ENCODE results near the gene SP5. TPM values are rescaled to one million over a fixed set of nuclear protein-coding genes. Genes with fewer than 3 reads are reported as not detected.

The SP5 gene
- total and polyA plus RNA-seq, 2 experiments from 2014 or later, result 0.69 TPM; not detected in 1

DNA sequence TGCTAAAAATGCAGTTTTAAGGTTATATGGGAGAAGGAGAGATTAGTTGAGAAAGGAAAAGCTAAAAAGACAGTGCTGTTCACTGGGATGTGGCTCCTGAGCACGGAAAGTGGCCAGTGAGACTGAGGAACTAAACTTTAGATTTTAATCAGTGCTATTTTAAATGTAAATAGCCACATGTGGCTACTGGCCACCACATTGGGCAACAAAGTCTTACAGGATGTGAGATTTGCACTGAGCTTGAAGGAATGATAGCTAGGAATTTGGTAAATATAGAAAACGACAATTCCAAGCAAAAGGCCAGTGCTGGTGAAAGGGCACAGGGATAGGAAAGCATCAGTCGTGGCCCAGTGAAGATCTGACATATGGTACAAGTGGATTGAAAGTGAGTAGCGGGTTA is 14.1 kb upstream of the SP5 start:
- H3K36me3 ChIP-seq, result no peaks in the 10 kb centered on the region
- H3K4me3 ChIP-seq, result no peak overlapping the region
- DNase-seq (ENCODE audit: low read depth in 1 of 2, low spot score in 1 of 2), result no peak
- TF ChIP-seq CTCF (IDR thresholded peaks at IDR 0.05; ENCODE audit: low read depth, low read length), result no peak
- H3K27ac ChIP-seq, result no peak overlapping the region
- peaks cover 12% of the 10 kb centered on the region for H3K4me1 ChIP-seq (ENCODE audit: low read depth)
- no peaks in the 10 kb centered on the region for H3K9me3 ChIP-seq (ENCODE audit: low read depth)
- peaks cover 7% of the 10 kb centered on the region for H3K27me3 ChIP-seq

DNA sequence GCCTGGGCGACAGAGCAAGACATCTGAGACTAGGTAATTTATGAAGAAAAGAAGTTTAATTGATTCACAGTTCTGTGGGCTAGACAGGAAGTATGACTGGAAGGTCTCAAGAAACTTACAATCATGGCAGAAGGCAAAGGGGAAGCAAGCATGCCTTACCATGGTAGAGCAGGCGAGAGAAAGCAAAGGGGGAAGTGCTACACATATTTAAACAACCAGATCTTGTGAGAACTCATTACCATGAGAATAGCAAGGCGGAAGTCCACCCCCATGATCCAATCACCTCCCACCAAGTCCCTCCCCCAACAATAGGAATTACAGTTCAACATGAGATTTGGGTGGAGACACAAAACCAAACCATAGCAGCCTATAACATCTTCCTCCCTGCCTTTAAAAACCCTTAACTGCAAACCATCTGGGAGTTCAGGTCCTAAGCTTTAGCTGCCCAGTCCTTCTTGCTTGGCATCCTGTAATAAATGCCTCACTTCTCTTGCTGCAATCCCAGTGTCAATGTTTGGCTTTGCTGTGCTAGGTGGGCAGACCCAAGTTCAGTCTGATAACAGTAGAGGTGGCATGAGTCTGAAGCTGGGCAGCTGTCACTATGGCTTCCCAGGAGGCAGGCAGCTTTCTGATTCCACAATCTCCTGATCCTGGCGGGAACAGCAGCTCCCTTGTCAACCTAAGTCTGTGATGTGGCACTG is 11.2 kb upstream of the SP5 start:
- H3K27ac ChIP-seq, result no peak overlapping the region
- no peak overlapping the region for H3K4me3 ChIP-seq
- H3K4me1 ChIP-seq (ENCODE audit: low read depth), result no peaks in the 10 kb centered on the region
- no peak for DNase-seq (ENCODE audit: low read depth in 1 of 2, low spot score in 1 of 2)
- no peaks in the 10 kb centered on the region for H3K36me3 ChIP-seq
- H3K27me3 ChIP-seq, result peaks cover 21% of the 10 kb centered on the region
- no peak for TF ChIP-seq CTCF (IDR thresholded peaks at IDR 0.05; ENCODE audit: low read depth, low read length)
- H3K9me3 ChIP-seq (ENCODE audit: low read depth), result no peaks in the 10 kb centered on the region

GRCh38 chr2:170707821-170708795 is 7.0 kb upstream of the SP5 start:
- DNase-seq (ENCODE audit: low read depth in 1 of 2, low spot score in 1 of 2), result no peak
- TF ChIP-seq CTCF (IDR thresholded peaks at IDR 0.05; ENCODE audit: low read depth, low read length), result no peak
- no peaks in the 10 kb centered on the region for H3K9me3 ChIP-seq (ENCODE audit: low read depth)
- H3K27me3 ChIP-seq, result peaks cover 63% of the 10 kb centered on the region
- no peak overlapping the region for H3K27ac ChIP-seq
- no peak overlapping the region for H3K4me3 ChIP-seq
- no peaks in the 10 kb centered on the region for H3K36me3 ChIP-seq
- H3K4me1 ChIP-seq (ENCODE audit: low read depth), result peaks cover 5% of the 10 kb centered on the region

DNA sequence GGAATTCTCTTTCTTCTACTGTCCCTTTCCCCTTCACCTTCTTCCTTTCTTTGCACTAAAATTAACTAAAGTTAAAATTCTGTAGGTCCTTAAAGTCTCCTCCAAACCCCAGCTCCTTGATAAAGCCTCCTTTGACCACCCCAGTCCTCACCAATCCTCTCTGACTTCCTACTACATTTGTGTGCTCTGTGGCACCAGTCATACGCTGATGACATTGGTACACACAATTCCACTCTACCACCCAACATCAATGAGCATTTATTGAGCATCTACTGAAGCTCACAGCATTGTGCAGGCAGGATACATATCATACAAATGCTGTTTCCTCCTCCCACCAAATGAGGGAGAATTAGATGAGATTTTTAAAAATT is 4.5 kb upstream of the SP5 start:
- H3K27me3 ChIP-seq, result peaks cover 85% of the 10 kb centered on the region
- no peaks in the 10 kb centered on the region for H3K9me3 ChIP-seq (ENCODE audit: low read depth)
- H3K36me3 ChIP-seq, result no peaks in the 10 kb centered on the region
- no peak overlapping the region for H3K4me3 ChIP-seq
- H3K4me1 ChIP-seq (ENCODE audit: low read depth), result peaks cover 5% of the 10 kb centered on the region
- TF ChIP-seq CTCF (IDR thresholded peaks at IDR 0.05; ENCODE audit: low read depth, low read length), result no peak
- DNase-seq (ENCODE audit: low read depth in 1 of 2, low spot score in 1 of 2), result no peak
- H3K27ac ChIP-seq, result no peak overlapping the region

GRCh38 chr2:170711196-170711773 is 3.9 kb upstream of the SP5 start:
- DNase-seq (ENCODE audit: low read depth in 1 of 2, low spot score in 1 of 2), result no peak
- H3K4me3 ChIP-seq, result peak overlapping the region; percentile 31
- peaks cover 92% of the 10 kb centered on the region for H3K27me3 ChIP-seq
- H3K4me1 ChIP-seq (ENCODE audit: low read depth), result peaks cover 5% of the 10 kb centered on the region
- TF ChIP-seq CTCF (IDR thresholded peaks at IDR 0.05; ENCODE audit: low read depth, low read length), result no peak
- H3K36me3 ChIP-seq, result no peaks in the 10 kb centered on the region
- no peak overlapping the region for H3K27ac ChIP-seq
- H3K9me3 ChIP-seq (ENCODE audit: low read depth), result no peaks in the 10 kb centered on the region

Measured in cardiac muscle cell (in vitro differentiated cells and primary cell).